K562 (cell line): Measurements from ENCODE around the gene IMMP2L. TPM values are rescaled to one million over a fixed set of nuclear protein-coding genes. Genes with fewer than 3 reads are reported as not detected.
A peak's percentile ranks its signal among the peaks of the same experiment; 100 is the strongest.

ENCODE experiments used
- ADNP ChIP-seq: fragments of 200-800 bp; sonication (Bioruptor generic); IDR thresholded peaks from 2 replicates; pipeline ENCODE4 v1.6.1; 2016; ENCODE audit warnings: missing genetic modification characterization, missing compliant biosample characterization
- CHCHD3 ChIP-seq: fragments of 250-450 bp; sonication (Bioruptor Pico); IDR thresholded peaks from 2 replicates; pipeline ENCODE4 v2.1.2; 2022; ENCODE audit warnings: mild to moderate bottlenecking
- CTCFL ChIP-seq: IDR thresholded peaks from 2 replicates; pipeline ENCODE4 v1.6.1; 2011; ENCODE audit warnings: borderline replicate concordance, low read depth, mild to moderate bottlenecking, moderate library complexity, low read length; ENCODE audit not compliant: insufficient read depth, poor library complexity, severe bottlenecking
- ELF4 ChIP-seq: fragments of 450-650 bp; formaldehyde crosslinking; IDR thresholded peaks from 2 replicates; pipeline ENCODE4 v1.4.0; 2022; ENCODE audit warnings: missing genetic modification characterization
- EP400 ChIP-seq: fragments of 450-650 bp; IDR thresholded peaks from 2 replicates; pipeline ENCODE4 v1.6.1; 2017; ENCODE audit warnings: antibody characterized with exemption, mild to moderate bottlenecking, moderate library complexity
- EWSR1 ChIP-seq: fragments of 450-650 bp; IDR thresholded peaks from 2 replicates; pipeline ENCODE4 v1.6.1; 2018; ENCODE audit warnings: borderline replicate concordance, mild to moderate bottlenecking, low read depth, moderate library complexity; ENCODE audit not compliant: partially characterized antibody
- MCM7 ChIP-seq, 2 experiments: fragments of 450-650 bp; IDR thresholded peaks; 2 replicates each; pipeline ENCODE4 v1.6.1; 2016 to 2018
- NONO ChIP-seq, 2 experiments: fragments of 200-400 bp in 1 of 2; fragments of 450-650 bp in 1 of 2; formaldehyde crosslinking in 1 of 2; IDR thresholded peaks; 2 replicates each; pipeline ENCODE4 v1.6.1; 2017; ENCODE audit warnings: low read depth in 2 of 2, mild to moderate bottlenecking in 2 of 2, moderate library complexity in 2 of 2, low read length in 1 of 2
- PKNOX1 ChIP-seq: fragments of 450-650 bp; IDR thresholded peaks from 2 replicates; pipeline ENCODE4 v1.6.1; 2016
- RCOR1 ChIP-seq, 2 experiments: IDR thresholded peaks; 2 replicates each; pipeline ENCODE4 v1.6.1; 2012; ENCODE audit warnings: low read depth in 2 of 2, low read length in 2 of 2, borderline replicate concordance in 1 of 2, improper control_type of control experiment in 1 of 2
- SOX6 ChIP-seq: fragments of 450-650 bp; IDR thresholded peaks from 2 replicates; pipeline ENCODE4 v1.6.1; 2014; ENCODE audit warnings: mild to moderate bottlenecking
- SRSF3 ChIP-seq: fragments of 200-400 bp; formaldehyde crosslinking; IDR thresholded peaks from 2 replicates; pipeline ENCODE4 v1.6.1; 2016; ENCODE audit warnings: mild to moderate bottlenecking, low read length, moderate library complexity; ENCODE audit not compliant: insufficient read depth
- STAG1 ChIP-seq: sonication (generic); formaldehyde crosslinking; IDR thresholded peaks from 2 replicates; pipeline ENCODE4 v1.5.0; 2020; ENCODE audit warnings: missing genetic modification reagents, borderline replicate concordance
- TAF1 ChIP-seq: IDR thresholded peaks from 2 replicates; pipeline ENCODE4 v1.6.1; 2011; ENCODE audit warnings: mild to moderate bottlenecking, low read length, moderate library complexity; ENCODE audit not compliant: insufficient read depth, control insufficient read depth, severe bottlenecking; ENCODE audit errors: extremely low read depth
- TAL1 ChIP-seq: fragments of 450-650 bp; IDR thresholded peaks from 2 replicates; pipeline ENCODE4 v1.6.1; 2016; ENCODE audit warnings: mild to moderate bottlenecking
- THAP12 ChIP-seq: fragments of 250-450 bp; sonication (Bioruptor Pico); IDR thresholded peaks from 2 replicates; pipeline ENCODE4 v1.9.0; 2021; ENCODE audit warnings: mild to moderate bottlenecking, inconsistent platforms
- THRB ChIP-seq: fragments of 450-650 bp; formaldehyde crosslinking; conservative IDR thresholded peaks from 2 replicates; pipeline ENCODE4 v1.4.0; 2022; ENCODE audit warnings: mild to moderate bottlenecking, missing genetic modification characterization
- YBX1 ChIP-seq: fragments of 450-650 bp; IDR thresholded peaks from 2 replicates; pipeline ENCODE4 v1.7.1; 2016; ENCODE audit warnings: mild to moderate bottlenecking
- ZBTB12 ChIP-seq: fragments of 250-450 bp; sonication (Bioruptor Pico); IDR thresholded peaks from 2 replicates; pipeline ENCODE4 v1.4.0; 2020
- ZNF134 ChIP-seq: fragments of 250-450 bp; sonication (Bioruptor Pico); conservative IDR thresholded peaks from 2 replicates; pipeline ENCODE4 v1.4.0; 2020
- ZNF140 ChIP-seq: fragments of 250-450 bp; sonication (Bioruptor Pico); IDR thresholded peaks from 2 replicates; pipeline ENCODE4 v1.8.0; 2021; ENCODE audit warnings: moderate library complexity, mild to moderate bottlenecking, inconsistent platforms
- polyA plus RNA-seq, 8 experiments: library from polyadenylated mRNA; depleted of rRNA in 4 of 8; stranded (reverse) in 5 of 8; unstranded in 3 of 8; fragments of >200 nt; fragmentation: Nextera tagmentation in 2 of 8; fragmentation: Illumina TruSeq in 1 of 8; extraction: Ambion mirVana in 2 of 8; extraction: Trizol in 1 of 8; gene quantifications; 2 replicates each; pipeline versions ENCODE4 v1.2.1 to v1.2.3, GENCODE V29; 2011 to 2014; ENCODE audit warnings: inconsistent platforms in 1 of 8, missing spikeins in 1 of 8
- total RNA-seq, 7 experiments: library from RNA; depleted of rRNA in 6 of 7; stranded (reverse); fragments of >200 nt in 6 of 7; fragmentation: Illumina TruSeq in 2 of 7; extraction: Trizol in 2 of 7; gene quantifications; 2 replicates each; pipeline versions ENCODE4 v1.2.1 to v1.2.3, GENCODE V29; 2011 to 2021; ENCODE audit warnings: low replicate concordance in 1 of 7

IMMP2L gene
- total and polyA plus RNA-seq, 9 of the 15 experiments (the other 6 are each of a cell fraction or from before 2014, with no cell fraction given): 29.7 to 116 (median 53.0) TPM

GRCh38 chr7:111486472-111487142 lies 75.7 kb downstream of the IMMP2L start (continued):
- TF ChIP-seq RCOR1 (IDR thresholded peaks at IDR 0.05; ENCODE audit: borderline replicate concordance in 1 of 2, low read depth in 2 of 2, low read length in 2 of 2) (0 out of 4 replicates have a peak, but pooled peaks of 1 of the 2 experiments have one; percentile 26), EWSR1 (no peak), ADNP (tag) (peak; percentile 42; the same call in 1 of the 2 replicates), STAG1 (CRISPR knock-in tag) (no peak), SRSF3 (no peak), ZBTB12 (CRISPR knock-in tag) (no peak), ZNF134 (CRISPR knock-in tag) (no peak), EP400 (peak; percentile 39), MCM7 (IDR thresholded peaks at IDR 0.05) (no peak), PKNOX1 (peak; percentile 66), CTCFL (no peak), YBX1 (no peak), TAF1 (no peak), NONO (IDR thresholded peaks at IDR 0.05; ENCODE audit: low read depth in 2 of 2, low read length in 1 of 2) (no peak), ELF4 (CRISPR knock-in tag) (no peak), ZNF140 (no peak), THAP12 (CRISPR knock-in tag) (no peak), TAL1 (no peak), SOX6 (peak; percentile 38; the same call in 1 of the 2 replicates), THRB (CRISPR knock-in tag) (no peak), CHCHD3 (CRISPR knock-in tag) (no peak)
